GM12878 (cell line): ENCODE results near the gene LHCGR.

Experiments
- ESRRA ChIP-seq: IDR thresholded peaks from 2 replicates; pipeline ENCODE4 v1.6.1; 2012; ENCODE audit warnings: mild to moderate bottlenecking, low read length, improper control_type of control experiment
- NFYB ChIP-seq: IDR thresholded peaks from 2 replicates; pipeline ENCODE4 v1.6.1; 2011; ENCODE audit warnings: low read depth, mild to moderate bottlenecking, low read length, improper control_type of control experiment, moderate library complexity; ENCODE audit not compliant: insufficient read depth
- POLR2A ChIP-seq: IDR thresholded peaks from 2 replicates; pipeline ENCODE4 v1.6.1; 2011; ENCODE audit warnings: low read depth, mild to moderate bottlenecking, low read length

GRCh38 chr2:48724278-48724677 is 31.2 kb downstream of the LHCGR start:
- no peak for TF ChIP-seq POLR2A
- TF ChIP-seq NFYB = no peak
- TF ChIP-seq ESRRA = no peak
